ENCODE data around the gene FOSL1. TPM values are rescaled to one million over a fixed set of nuclear protein-coding genes. Genes with fewer than 3 reads are reported as not detected.

FOSL1 gene
- total and polyA plus RNA-seq, 2 of the 13 experiments (the other 11 are each of a cell fraction or from before 2014, with no cell fraction given) = 4.0 to 4.1 TPM

- 0 out of 2 replicates have a peak, but pooled peaks have one; percentile 40 for TF ChIP-seq SNAI1 (CRISPR knock-in tag; IDR thresholded peaks at IDR 0.05; ENCODE audit: borderline replicate concordance)
- no peak for TF ChIP-seq ZFP36L1 (CRISPR knock-in tag; IDR thresholded peaks at IDR 0.05)
- no peak for TF ChIP-seq ZNF230 (CRISPR knock-in tag; IDR thresholded peaks at IDR 0.05)
- no peak for TF ChIP-seq PLRG1 (conservative IDR thresholded peaks at IDR 0.05)
- no peak for TF ChIP-seq ZNF260 (CRISPR knock-in tag; IDR thresholded peaks at IDR 0.05; ENCODE audit: borderline replicate concordance, low read depth)
- no peak; the same call in 1 of the 2 replicates for TF ChIP-seq ZNF274 (CRISPR knock-in tag; IDR thresholded peaks at IDR 0.05)
- no peak for TF ChIP-seq ZNF605 (CRISPR knock-in tag; IDR thresholded peaks at IDR 0.05)
- TF ChIP-seq ZNF878 (CRISPR knock-in tag; IDR thresholded peaks at IDR 0.05) = no peak
- TF ChIP-seq RBM39 (IDR thresholded peaks at IDR 0.05; ENCODE audit: low read depth, low read length, poor library complexity, severe bottlenecking) = peak; percentile 78
- TF ChIP-seq ZBTB8A (CRISPR knock-in tag; IDR thresholded peaks at IDR 0.05; ENCODE audit: borderline replicate concordance, low read depth) = no peak
- TF ChIP-seq FOXA3 (CRISPR knock-in tag; IDR thresholded peaks at IDR 0.05) = no peak
- no peak for TF ChIP-seq RNF2 (conservative IDR thresholded peaks at IDR 0.05; ENCODE audit: low read depth)
- TF ChIP-seq, protein P1, sequence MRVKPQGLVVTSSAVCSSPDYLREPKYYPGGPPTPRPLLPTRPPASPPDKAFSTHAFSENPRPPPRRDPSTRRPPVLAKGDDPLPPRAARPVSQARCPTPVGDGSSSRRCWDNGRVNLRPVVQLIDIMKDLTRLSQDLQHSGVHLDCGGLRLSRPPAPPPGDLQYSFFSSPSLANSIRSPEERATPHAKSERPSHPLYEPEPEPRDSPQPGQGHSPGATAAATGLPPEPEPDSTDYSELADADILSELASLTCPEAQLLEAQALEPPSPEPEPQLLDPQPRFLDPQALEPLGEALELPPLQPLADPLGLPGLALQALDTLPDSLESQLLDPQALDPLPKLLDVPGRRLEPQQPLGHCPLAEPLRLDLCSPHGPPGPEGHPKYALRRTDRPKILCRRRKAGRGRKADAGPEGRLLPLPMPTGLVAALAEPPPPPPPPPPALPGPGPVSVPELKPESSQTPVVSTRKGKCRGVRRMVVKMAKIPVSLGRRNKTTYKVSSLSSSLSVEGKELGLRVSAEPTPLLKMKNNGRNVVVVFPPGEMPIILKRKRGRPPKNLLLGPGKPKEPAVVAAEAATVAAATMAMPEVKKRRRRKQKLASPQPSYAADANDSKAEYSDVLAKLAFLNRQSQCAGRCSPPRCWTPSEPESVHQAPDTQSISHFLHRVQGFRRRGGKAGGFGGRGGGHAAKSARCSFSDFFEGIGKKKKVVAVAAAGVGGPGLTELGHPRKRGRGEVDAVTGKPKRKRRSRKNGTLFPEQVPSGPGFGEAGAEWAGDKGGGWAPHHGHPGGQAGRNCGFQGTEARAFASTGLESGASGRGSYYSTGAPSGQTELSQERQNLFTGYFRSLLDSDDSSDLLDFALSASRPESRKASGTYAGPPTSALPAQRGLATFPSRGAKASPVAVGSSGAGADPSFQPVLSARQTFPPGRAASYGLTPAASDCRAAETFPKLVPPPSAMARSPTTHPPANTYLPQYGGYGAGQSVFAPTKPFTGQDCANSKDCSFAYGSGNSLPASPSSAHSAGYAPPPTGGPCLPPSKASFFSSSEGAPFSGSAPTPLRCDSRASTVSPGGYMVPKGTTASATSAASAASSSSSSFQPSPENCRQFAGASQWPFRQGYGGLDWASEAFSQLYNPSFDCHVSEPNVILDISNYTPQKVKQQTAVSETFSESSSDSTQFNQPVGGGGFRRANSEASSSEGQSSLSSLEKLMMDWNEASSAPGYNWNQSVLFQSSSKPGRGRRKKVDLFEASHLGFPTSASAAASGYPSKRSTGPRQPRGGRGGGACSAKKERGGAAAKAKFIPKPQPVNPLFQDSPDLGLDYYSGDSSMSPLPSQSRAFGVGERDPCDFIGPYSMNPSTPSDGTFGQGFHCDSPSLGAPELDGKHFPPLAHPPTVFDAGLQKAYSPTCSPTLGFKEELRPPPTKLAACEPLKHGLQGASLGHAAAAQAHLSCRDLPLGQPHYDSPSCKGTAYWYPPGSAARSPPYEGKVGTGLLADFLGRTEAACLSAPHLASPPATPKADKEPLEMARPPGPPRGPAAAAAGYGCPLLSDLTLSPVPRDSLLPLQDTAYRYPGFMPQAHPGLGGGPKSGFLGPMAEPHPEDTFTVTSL (CRISPR knock-in tag; IDR thresholded peaks at IDR 0.05; ENCODE audit: borderline replicate concordance) = no peak
- no peak for TF ChIP-seq KLF13 (CRISPR knock-in tag; IDR thresholded peaks at IDR 0.05)
- no peak for TF ChIP-seq ZNF382 (CRISPR knock-in tag; IDR thresholded peaks at IDR 0.05; ENCODE audit: borderline replicate concordance)
- TF ChIP-seq HDAC1 (CRISPR knock-in tag; IDR thresholded peaks at IDR 0.05) = no peak; the same call in 1 of the 2 replicates
- TF ChIP-seq TP53 (CRISPR knock-in tag; conservative IDR thresholded peaks at IDR 0.05) = no peak
- TF ChIP-seq ATM (IDR thresholded peaks at IDR 0.05; ENCODE audit: borderline replicate concordance) = no peak
- no peak for TF ChIP-seq ZNF431 (CRISPR knock-in tag; IDR thresholded peaks at IDR 0.05; ENCODE audit: borderline replicate concordance, low read depth)
- TF ChIP-seq ETS1 (CRISPR knock-in tag; IDR thresholded peaks at IDR 0.05) = no peak
- TF ChIP-seq THRA (CRISPR knock-in tag; IDR thresholded peaks at IDR 0.05; ENCODE audit: borderline replicate concordance) = no peak
- no peak for TF ChIP-seq ZNF335 (CRISPR knock-in tag; IDR thresholded peaks at IDR 0.05)
- no peak for TF ChIP-seq PCBP2 (optimal IDR thresholded peaks at IDR 0.05; ENCODE audit: low read depth, low read length, poor library complexity, severe bottlenecking)
- TF ChIP-seq ZIK1 (CRISPR knock-in tag; IDR thresholded peaks at IDR 0.05; ENCODE audit: borderline replicate concordance, low read depth) = no peak
- TF ChIP-seq PPARG (CRISPR knock-in tag; conservative IDR thresholded peaks at IDR 0.05) = no peak
Observed at GRCh38 chr11:65857500-65857852, 42.7 kb downstream of the FOSL1 start (continued).
